ENCODE data around the gene ATRX.

GRCh38 chrX:77484045-77484444, 302.0 kb downstream of the ATRX start:
- TF ChIP-seq EZH2phosphoT487 (IDR thresholded peaks at IDR 0.05; ENCODE audit: unreplicated experiment) (no peak), CTCF (conservative IDR thresholded peaks at IDR 0.05; ENCODE audit: low read depth in 2 of 2) (no peak), POLR2AphosphoS5 (IDR thresholded peaks at IDR 0.05; ENCODE audit: low read depth) (no peak), EZH2 (IDR thresholded peaks at IDR 0.05; ENCODE audit: low read depth, unreplicated experiment) (no peak), REST (IDR thresholded peaks at IDR 0.05; ENCODE audit: unreplicated experiment) (no peak), ETS1 (IDR thresholded peaks at IDR 0.05) (no peak), NANOG (IDR thresholded peaks at IDR 0.05; ENCODE audit: borderline replicate concordance) (no peak), CREB1 (CRISPR knock-in tag; IDR thresholded peaks at IDR 0.05; ENCODE audit: low read depth) (no peak), JUNB (IDR thresholded peaks at IDR 0.05; ENCODE audit: unreplicated experiment) (no peak), ZNF331 (CRISPR knock-in tag; IDR thresholded peaks at IDR 0.05; ENCODE audit: low read depth) (no peak)

All from GM23338 (cell line).